ENCODE results near the gene TRHDE.

DNA sequence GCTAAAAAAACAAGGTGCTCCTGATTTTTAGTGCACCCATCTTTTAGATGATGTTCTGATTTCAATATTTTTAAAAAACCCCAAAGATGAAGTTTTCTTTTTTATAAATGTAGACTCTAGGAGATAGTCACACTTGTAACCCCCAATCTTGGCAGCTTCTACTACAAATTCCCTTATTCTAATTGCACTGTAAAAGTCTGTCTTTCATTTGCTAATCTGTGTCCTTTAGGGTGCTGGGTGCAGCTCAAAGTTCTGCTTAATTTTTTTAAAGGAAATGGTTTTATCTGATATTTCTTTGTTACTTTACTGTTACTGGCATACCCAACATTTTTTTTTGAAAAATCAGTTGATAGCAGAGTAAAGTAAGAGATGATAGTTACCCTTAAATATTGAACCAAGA, 172.0 kb downstream of the TRHDE start:
- TF ChIP-seq, protein P1, sequence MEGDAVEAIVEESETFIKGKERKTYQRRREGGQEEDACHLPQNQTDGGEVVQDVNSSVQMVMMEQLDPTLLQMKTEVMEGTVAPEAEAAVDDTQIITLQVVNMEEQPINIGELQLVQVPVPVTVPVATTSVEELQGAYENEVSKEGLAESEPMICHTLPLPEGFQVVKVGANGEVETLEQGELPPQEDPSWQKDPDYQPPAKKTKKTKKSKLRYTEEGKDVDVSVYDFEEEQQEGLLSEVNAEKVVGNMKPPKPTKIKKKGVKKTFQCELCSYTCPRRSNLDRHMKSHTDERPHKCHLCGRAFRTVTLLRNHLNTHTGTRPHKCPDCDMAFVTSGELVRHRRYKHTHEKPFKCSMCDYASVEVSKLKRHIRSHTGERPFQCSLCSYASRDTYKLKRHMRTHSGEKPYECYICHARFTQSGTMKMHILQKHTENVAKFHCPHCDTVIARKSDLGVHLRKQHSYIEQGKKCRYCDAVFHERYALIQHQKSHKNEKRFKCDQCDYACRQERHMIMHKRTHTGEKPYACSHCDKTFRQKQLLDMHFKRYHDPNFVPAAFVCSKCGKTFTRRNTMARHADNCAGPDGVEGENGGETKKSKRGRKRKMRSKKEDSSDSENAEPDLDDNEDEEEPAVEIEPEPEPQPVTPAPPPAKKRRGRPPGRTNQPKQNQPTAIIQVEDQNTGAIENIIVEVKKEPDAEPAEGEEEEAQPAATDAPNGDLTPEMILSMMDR (conservative IDR thresholded peaks at IDR 0.05; ENCODE audit: low read depth, low read length): no peak
- TF ChIP-seq EZH2 (IDR thresholded peaks at IDR 0.05; ENCODE audit: borderline replicate concordance, low read depth, low read length, poor library complexity, severe bottlenecking): no peak
